ENCODE results near the gene PLAC8.
"Not testable (repeated sequence)": the region's sequence is repeated elsewhere in the genome, so short reads cannot be mapped to it uniquely, and the experiment has no call there.

PLAC8 gene

GRCh38 chr4:83067058-83067639 is 47.4 kb downstream of the PLAC8 start:
- DNase-seq (ENCODE audit: low spot score): no peak

- no peak for DNase-seq (ENCODE audit: low spot score)
Measured at GRCh38 chr4:83065266-83065665, 49.3 kb downstream of the PLAC8 start.

GRCh38 chr4:83062739-83063138 is 51.8 kb downstream of the PLAC8 start:
- no peak for DNase-seq (ENCODE audit: low spot score)

- no peak for DNase-seq (ENCODE audit: low spot score)
Measured at GRCh38 chr4:83054928-83055327, 59.6 kb downstream of the PLAC8 start.

GRCh38 chr4:83048781-83049180 is 65.7 kb downstream of the PLAC8 start:
- not testable (repeated sequence) for DNase-seq (ENCODE audit: low spot score)

- DNase-seq (ENCODE audit: low spot score): no peak
Measured at GRCh38 chr4:83046693-83047473, 67.6 kb downstream of the PLAC8 start.

GRCh38 chr4:83043801-83044407 is 70.6 kb downstream of the PLAC8 start:
- no peak for DNase-seq (ENCODE audit: low spot score)

- not testable (repeated sequence) for DNase-seq (ENCODE audit: low spot score)
Measured at GRCh38 chr4:83043157-83043556, 71.4 kb downstream of the PLAC8 start.

GRCh38 chr4:83040269-83040668 is 74.3 kb downstream of the PLAC8 start:
- DNase-seq (ENCODE audit: low spot score): no peak

Data from globus pallidus (tissue), 1 donor.